Effector memory CD8-positive, alpha-beta T cell (primary cell): ENCODE measurements around the gene TULP4.
"Not testable (repeated sequence)": the region's sequence is repeated elsewhere in the genome, so short reads cannot be mapped to it uniquely, and the experiment has no call there.

Experiments
- ATAC-seq: fragments of 150-1000 bp; cut with Tn5 transposase; replicated peaks from 2 replicates; pipeline ENCODE4 v1.10.0; 2021; ENCODE audit warnings: mild to moderate bottlenecking, moderate library complexity
- DNase-seq, 3 experiments: peaks; one replicate each; pipeline ENCODE4 v3.0.0; 2021
- H3K27ac Mint-ChIP-seq, 2 donors: one replicate each; pipeline ENCODE4 v1.8.0; 2022; ENCODE audit warnings: mild to moderate bottlenecking in 2 of 2, mixed read lengths in 2 of 2, moderate library complexity in 2 of 2
- H3K27me3 Mint-ChIP-seq, 2 donors: one replicate each; pipeline ENCODE4 v1.8.0; 2022; ENCODE audit warnings: mixed read lengths in 2 of 2
- H3K36me3 Mint-ChIP-seq: one replicate; pipeline ENCODE4 v1.8.0; 2022; ENCODE audit warnings: mild to moderate bottlenecking, moderate library complexity, mixed read lengths; ENCODE audit not compliant: insufficient read depth
- H3K4me1 Mint-ChIP-seq, 2 donors: one replicate each; pipeline ENCODE4 v1.8.0; 2022; ENCODE audit warnings: low read depth in 2 of 2, mixed read lengths in 2 of 2
- H3K4me3 Mint-ChIP-seq, 2 donors: one replicate each; pipeline ENCODE4 v1.8.0; 2022; ENCODE audit warnings: mild to moderate bottlenecking in 2 of 2, mixed read lengths in 2 of 2, moderate library complexity in 2 of 2
- H3K9me3 Mint-ChIP-seq, 2 donors: one replicate each; pipeline ENCODE4 v1.8.0; 2022; ENCODE audit warnings: mixed read lengths in 2 of 2

The TULP4 gene

DNA sequence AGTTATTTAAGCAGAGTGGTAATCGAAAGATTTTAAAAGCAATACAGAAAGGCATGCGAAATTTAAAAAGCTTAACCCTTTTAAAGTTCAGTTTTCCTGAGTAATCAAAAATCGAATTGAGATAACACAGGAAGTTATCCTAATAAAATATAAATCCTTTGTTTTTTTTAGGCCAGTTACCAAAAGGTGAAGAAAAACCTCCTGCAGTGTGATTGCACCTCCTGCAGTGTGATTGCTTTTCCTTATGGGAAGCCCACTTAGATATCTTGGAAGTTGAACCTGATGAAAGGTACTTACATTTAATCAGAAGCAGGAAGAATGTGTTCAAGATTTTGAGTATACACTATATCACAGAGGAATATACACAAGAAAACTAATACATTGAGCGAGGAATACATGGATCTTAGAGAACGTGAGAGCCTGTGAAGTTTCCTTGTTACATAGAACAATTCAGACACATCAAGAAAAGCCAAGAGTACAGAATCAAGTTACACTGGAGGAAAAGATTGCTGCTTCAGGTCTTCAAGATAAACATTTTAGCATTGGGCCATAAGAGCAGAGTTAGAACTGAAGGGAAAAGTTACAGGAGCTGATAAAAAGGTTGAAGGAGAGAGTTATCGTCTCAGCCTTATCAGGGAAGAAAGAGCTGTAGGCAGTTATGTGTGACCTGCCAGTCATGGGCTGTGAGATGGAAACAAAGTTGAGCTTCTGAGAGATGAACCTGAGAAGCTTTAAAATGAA is 240.0 kb downstream of the TULP4 start:
- Mint-ChIP-seq H3K4me3 (no peak overlapping the region), H3K36me3 (no peaks in the 10 kb centered on the region), H3K27ac (no peak overlapping the region), H3K4me1 (peaks cover 0 to 2% of the 10 kb centered on the region in 2 donors), H3K9me3 (no peaks in the 10 kb centered on the region), H3K27me3 (peaks cover 5 to 25% of the 10 kb centered on the region in 2 donors)
- DNase-seq (no peak), ATAC-seq (no peak)

- H3K9me3 Mint-ChIP-seq, result no peaks in the 10 kb centered on the region
- peaks cover 0 to 2% of the 10 kb centered on the region in 2 donors for H3K4me1 Mint-ChIP-seq
- DNase-seq, result no peak
- no peaks in the 10 kb centered on the region for H3K36me3 Mint-ChIP-seq
- no peak overlapping the region for H3K27ac Mint-ChIP-seq
- peaks cover 5 to 25% of the 10 kb centered on the region in 2 donors for H3K27me3 Mint-ChIP-seq
- H3K4me3 Mint-ChIP-seq, result no peak overlapping the region
- no peak for ATAC-seq
Measured at GRCh38 chr6:158552796-158553138, 240.5 kb downstream of the TULP4 start.

GRCh38 chr6:158554611-158555361 is 242.5 kb downstream of the TULP4 start:
- Mint-ChIP-seq H3K4me3 (no peak overlapping the region), H3K9me3 (no peaks in the 10 kb centered on the region), H3K27me3 (peaks cover 0 to 9% of the 10 kb centered on the region in 2 donors), H3K4me1 (no peaks in the 10 kb centered on the region), H3K27ac (no peak overlapping the region), H3K36me3 (peaks cover 3% of the 10 kb centered on the region)
- ATAC-seq, result no peak
- no peak for DNase-seq

GRCh38 chr6:158556113-158556512 is 243.8 kb downstream of the TULP4 start:
- no peak for ATAC-seq
- peaks cover 6% of the 10 kb centered on the region in 2 donors for H3K4me1 Mint-ChIP-seq
- H3K36me3 Mint-ChIP-seq, result peaks cover 16% of the 10 kb centered on the region
- peaks cover 0 to 9% of the 10 kb centered on the region in 2 donors for H3K27me3 Mint-ChIP-seq
- no peaks in the 10 kb centered on the region for H3K9me3 Mint-ChIP-seq
- no peak for DNase-seq
- no peak overlapping the region for H3K4me3 Mint-ChIP-seq
- no peak overlapping the region for H3K27ac Mint-ChIP-seq

GRCh38 chr6:158557110-158557509 is 244.8 kb downstream of the TULP4 start:
- not testable (repeated sequence) for H3K4me3 Mint-ChIP-seq, H3K9me3 Mint-ChIP-seq, DNase-seq, ATAC-seq, H3K27ac Mint-ChIP-seq, H3K27me3 Mint-ChIP-seq
- Mint-ChIP-seq H3K36me3 (peaks cover 21% of the 10 kb centered on the region), H3K4me1 (peaks cover 15 to 16% of the 10 kb centered on the region in 2 donors)

- no peak overlapping the region for H3K27ac Mint-ChIP-seq
- ATAC-seq, result no peak
- peaks cover 25% of the 10 kb centered on the region for H3K36me3 Mint-ChIP-seq
- H3K4me1 Mint-ChIP-seq, result peaks cover 24% of the 10 kb centered on the region in 2 donors
- no peak for DNase-seq
- H3K4me3 Mint-ChIP-seq, result no peak overlapping the region
- no peaks in the 10 kb centered on the region for H3K9me3 Mint-ChIP-seq
- H3K27me3 Mint-ChIP-seq, result no peaks in the 10 kb centered on the region
Measured at GRCh38 chr6:158557927-158558326, 245.7 kb downstream of the TULP4 start.

- no peak for ATAC-seq
- H3K9me3 Mint-ChIP-seq, result no peaks in the 10 kb centered on the region
- H3K36me3 Mint-ChIP-seq, result peaks cover 25% of the 10 kb centered on the region
- no peaks in the 10 kb centered on the region for H3K27me3 Mint-ChIP-seq
- H3K4me1 Mint-ChIP-seq, result peaks cover 26% of the 10 kb centered on the region in 2 donors
- H3K4me3 Mint-ChIP-seq, result peak overlapping the region; percentile 40 to 97
- DNase-seq, result no peak
- H3K27ac Mint-ChIP-seq, result peak overlapping the region in 1 of 2 donors; percentile 97
Measured at GRCh38 chr6:158558415-158559306, 246.4 kb downstream of the TULP4 start.

- DNase-seq (no peak), ATAC-seq (no peak)
- peak overlapping the region; percentile 97 for H3K27ac Mint-ChIP-seq
- H3K9me3 Mint-ChIP-seq, result no peaks in the 10 kb centered on the region
- peaks cover 26% of the 10 kb centered on the region for H3K36me3 Mint-ChIP-seq
- peaks cover 33% of the 10 kb centered on the region in 2 donors for H3K4me1 Mint-ChIP-seq
- no peaks in the 10 kb centered on the region for H3K27me3 Mint-ChIP-seq
- H3K4me3 Mint-ChIP-seq, result peak overlapping the region; percentile 40 to 97
Measured at GRCh38 chr6:158559338-158559894, 247.2 kb downstream of the TULP4 start.

GRCh38 chr6:158559895-158560835 is 247.9 kb downstream of the TULP4 start, which contains the start of gene TMEM181:
TMEM181 (plus strand) TSS chr6:158560091; CDS start chr6:158560225, 134 bp downstream.
- H3K9me3 Mint-ChIP-seq, result no peaks in the 10 kb centered on the region

GRCh38 chr6:158560836-158561320 is 248.6 kb downstream of the TULP4 start:
- ATAC-seq (no peak), DNase-seq (no peak)
- no peaks in the 10 kb centered on the region for H3K27me3 Mint-ChIP-seq
- peak overlapping the region; percentile 76 to 97 for H3K4me3 Mint-ChIP-seq
- H3K4me1 Mint-ChIP-seq, result peaks cover 45 to 48% of the 10 kb centered on the region in 2 donors
- H3K9me3 Mint-ChIP-seq, result no peaks in the 10 kb centered on the region
- H3K27ac Mint-ChIP-seq, result peak overlapping the region; percentile 97
- H3K36me3 Mint-ChIP-seq, result peaks cover 37% of the 10 kb centered on the region

More at GRCh38 chr6:158559895-158560835, 247.9 kb downstream of the TULP4 start, which contains the start of gene TMEM181:
- Mint-ChIP-seq H3K4me1 (peaks cover 40 to 41% of the 10 kb centered on the region in 2 donors), H3K36me3 (peaks cover 33% of the 10 kb centered on the region), H3K4me3 (peak within 1 kb of the TSS; percentile 76 to 97), H3K27ac (peak within 1 kb of the TSS; percentile 97), H3K27me3 (no peaks in the 10 kb centered on the region)
- DNase-seq, result peak; percentile 83 to 84 (median 83)
- peak; percentile 84 for ATAC-seq
